ENCODE results near the gene DLG5.

Gene DLG5

GRCh38 chr10:77836299-77836820, 90.2 kb downstream of the DLG5 start:
- FAIRE-seq, result no peak
- no peak for TF ChIP-seq POLR2A (IDR thresholded peaks at IDR 0.05; ENCODE audit: low read depth, low read length)
- no peak for DNase-seq (ENCODE audit: insufficient read length, low spot score)

- no peak for TF ChIP-seq POLR2A (IDR thresholded peaks at IDR 0.05; ENCODE audit: low read depth, low read length)
- DNase-seq (ENCODE audit: insufficient read length, low spot score), result no peak
- no peak for FAIRE-seq
Observed at GRCh38 chr10:77835669-77836086, 90.9 kb downstream of the DLG5 start.

- FAIRE-seq (no peak), DNase-seq (ENCODE audit: insufficient read length, low spot score) (no peak)
- no peak for TF ChIP-seq POLR2A (IDR thresholded peaks at IDR 0.05; ENCODE audit: low read depth, low read length)
Observed at GRCh38 chr10:77834943-77835668, 91.4 kb downstream of the DLG5 start.

DNA sequence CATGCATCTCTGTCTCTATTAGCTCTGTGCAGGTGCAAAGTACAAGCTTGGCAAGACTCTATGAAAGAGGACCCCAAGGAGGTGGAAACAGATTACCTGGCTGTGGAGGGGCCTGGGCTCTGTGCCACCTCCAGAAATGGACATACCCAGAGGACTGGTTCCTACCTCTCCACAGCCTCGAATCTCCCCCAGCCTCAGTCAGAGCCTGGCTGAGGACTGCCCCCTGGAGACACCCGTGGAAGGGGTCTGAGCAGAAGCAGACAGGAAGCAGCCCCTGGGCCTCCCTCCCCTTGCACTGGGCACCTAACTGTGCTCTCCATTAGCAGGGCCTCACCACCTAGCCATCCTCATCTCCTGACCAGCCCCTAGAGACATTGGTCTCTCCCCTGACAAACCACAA, 92.0 kb downstream of the DLG5 start:
- no peak for TF ChIP-seq POLR2A (IDR thresholded peaks at IDR 0.05; ENCODE audit: low read depth, low read length)
- DNase-seq (ENCODE audit: insufficient read length, low spot score), result no peak
- FAIRE-seq, result no peak

GRCh38 chr10:77833792-77834191, 92.8 kb downstream of the DLG5 start:
- FAIRE-seq (no peak), DNase-seq (ENCODE audit: insufficient read length, low spot score) (no peak)
- no peak for TF ChIP-seq POLR2A (IDR thresholded peaks at IDR 0.05; ENCODE audit: low read depth, low read length)

GRCh38 chr10:77833225-77833624, 93.3 kb downstream of the DLG5 start:
- no peak for TF ChIP-seq POLR2A (IDR thresholded peaks at IDR 0.05; ENCODE audit: low read depth, low read length)
- FAIRE-seq (no peak), DNase-seq (ENCODE audit: insufficient read length, low spot score) (no peak)

DNA sequence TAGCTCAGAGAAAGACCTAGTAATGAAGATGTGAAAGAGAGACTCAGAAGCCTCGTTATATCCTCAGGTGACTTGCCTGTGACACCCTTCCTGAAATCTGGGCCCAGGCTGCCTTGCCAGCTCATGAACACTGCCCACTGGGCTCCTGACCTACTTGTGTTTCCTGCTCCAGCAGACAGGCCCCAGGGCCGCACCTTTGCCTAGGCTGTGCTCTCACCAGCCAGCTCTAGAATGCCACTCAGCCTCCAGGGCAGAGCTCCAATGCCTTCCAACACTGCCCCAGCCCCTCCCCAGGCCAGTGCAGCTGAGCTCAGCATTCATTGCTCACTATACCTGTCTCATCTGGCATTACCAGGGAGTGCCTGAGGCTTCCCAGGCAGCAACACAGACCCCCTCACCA, 94.3 kb downstream of the DLG5 start:
- FAIRE-seq (no peak), DNase-seq (ENCODE audit: insufficient read length, low spot score) (no peak)
- TF ChIP-seq POLR2A (IDR thresholded peaks at IDR 0.05; ENCODE audit: low read depth, low read length), result no peak

DNA sequence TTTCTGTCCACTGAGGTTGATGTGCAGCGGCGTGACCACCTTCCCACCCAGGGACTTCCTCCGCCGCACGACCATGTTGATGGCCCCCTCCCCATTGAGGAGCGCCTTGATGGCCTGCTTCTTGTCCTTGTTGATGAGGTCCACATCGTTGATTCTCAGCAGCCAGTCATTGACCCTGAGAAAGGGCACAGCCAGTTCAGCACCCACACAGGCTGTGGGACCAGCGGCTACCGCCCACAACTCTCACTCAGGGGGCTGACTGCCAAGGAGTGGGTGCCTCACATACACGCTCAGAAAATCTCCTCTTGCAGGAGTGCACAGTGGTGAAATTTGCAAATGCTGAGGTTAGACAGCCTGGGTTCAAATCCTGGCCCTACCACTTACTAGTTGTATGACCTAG, 97.2 kb downstream of the DLG5 start:
- no peak for DNase-seq (ENCODE audit: insufficient read length, low spot score)
- FAIRE-seq, result no peak
- TF ChIP-seq POLR2A (IDR thresholded peaks at IDR 0.05; ENCODE audit: low read depth, low read length), result no peak

DNA sequence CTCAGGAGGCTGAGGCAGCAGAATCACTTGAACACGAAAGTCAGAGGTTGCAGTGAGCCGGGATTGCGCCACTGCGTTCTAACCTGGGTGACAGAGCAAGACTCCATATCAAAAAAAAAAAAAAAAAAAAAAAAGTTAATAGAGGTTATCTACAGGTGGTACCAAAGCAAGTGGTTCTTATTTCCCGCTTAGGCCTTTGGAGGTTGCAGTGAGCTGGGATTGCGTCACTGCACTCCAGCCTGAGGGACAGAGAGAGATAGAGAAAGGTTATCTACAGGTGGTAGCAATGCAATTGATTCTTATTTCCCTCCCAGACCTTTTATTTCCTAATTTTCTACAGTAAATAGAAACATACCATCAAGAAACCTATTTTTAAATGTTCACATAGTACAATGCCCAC, 98.2 kb downstream of the DLG5 start:
- no peak for DNase-seq (ENCODE audit: insufficient read length, low spot score)
- no peak for TF ChIP-seq POLR2A (IDR thresholded peaks at IDR 0.05; ENCODE audit: low read depth, low read length)
- no peak for FAIRE-seq

- DNase-seq (ENCODE audit: insufficient read length, low spot score) (no peak), FAIRE-seq (no peak)
- no peak for TF ChIP-seq POLR2A (IDR thresholded peaks at IDR 0.05; ENCODE audit: low read depth, low read length)
Observed at GRCh38 chr10:77827366-77827765, 99.2 kb downstream of the DLG5 start.

DNA sequence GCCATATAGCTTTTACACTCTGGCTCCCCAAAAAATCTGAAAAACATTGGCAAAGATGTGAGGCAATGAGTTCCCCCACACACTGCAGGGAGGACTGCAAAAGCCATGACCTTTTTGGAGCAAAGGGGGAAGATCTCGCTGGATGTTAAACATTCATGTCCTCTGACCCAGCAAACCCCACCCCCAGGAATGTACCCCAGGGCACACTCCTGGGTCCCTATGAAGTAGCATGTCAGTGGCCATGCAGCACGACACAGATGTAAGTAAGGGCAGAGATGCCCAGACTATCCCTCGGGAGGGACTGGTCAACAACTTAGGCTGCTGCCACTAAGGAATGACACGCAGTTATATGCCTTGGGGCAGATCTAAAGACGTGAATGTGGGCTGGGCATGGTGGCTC, 100.6 kb downstream of the DLG5 start:
- TF ChIP-seq POLR2A (IDR thresholded peaks at IDR 0.05; ENCODE audit: low read depth, low read length), result no peak
- FAIRE-seq, result no peak
- no peak for DNase-seq (ENCODE audit: insufficient read length, low spot score)

GRCh38 chr10:77824908-77825307, 101.6 kb downstream of the DLG5 start:
- no peak for TF ChIP-seq POLR2A (IDR thresholded peaks at IDR 0.05; ENCODE audit: low read depth, low read length)
- DNase-seq (ENCODE audit: insufficient read length, low spot score) (no peak), FAIRE-seq (no peak)

GRCh38 chr10:77823811-77824542, 102.6 kb downstream of the DLG5 start:
- no peak for FAIRE-seq
- no peak for DNase-seq (ENCODE audit: insufficient read length, low spot score)
- no peak for TF ChIP-seq POLR2A (IDR thresholded peaks at IDR 0.05; ENCODE audit: low read depth, low read length)

GRCh38 chr10:77821551-77821950, 105.0 kb downstream of the DLG5 start:
- TF ChIP-seq POLR2A (IDR thresholded peaks at IDR 0.05; ENCODE audit: low read depth, low read length), result no peak
- FAIRE-seq (no peak), DNase-seq (ENCODE audit: insufficient read length, low spot score) (no peak)

DNA sequence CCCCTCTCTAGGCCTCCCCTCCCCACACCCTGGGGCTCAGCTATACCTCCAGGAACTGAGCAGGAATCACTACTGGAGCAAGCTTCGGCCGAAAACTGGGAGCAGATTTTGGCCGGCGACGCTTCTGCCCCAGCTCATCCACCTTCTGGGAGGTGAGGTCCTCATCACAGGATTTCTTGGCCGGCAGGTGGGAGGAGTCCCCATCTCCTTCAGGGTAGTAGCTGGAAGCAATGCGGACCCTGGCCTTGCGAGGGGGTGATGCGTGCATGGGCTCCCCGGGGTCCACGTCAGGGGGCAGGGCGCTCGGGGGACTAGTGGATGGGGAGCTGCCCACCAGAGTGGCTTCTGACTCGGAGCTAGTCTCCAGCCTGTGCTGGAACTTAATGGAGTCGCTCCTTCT, 105.5 kb downstream of the DLG5 start:
- no peak for FAIRE-seq
- DNase-seq (ENCODE audit: insufficient read length, low spot score), result no peak
- TF ChIP-seq POLR2A (IDR thresholded peaks at IDR 0.05; ENCODE audit: low read depth, low read length), result no peak

All from H54 (cell line).